Stomach (tissue), 9 donors: ENCODE data around the gene PDE8B. TPM values are rescaled to one million over a fixed set of nuclear protein-coding genes. Genes with fewer than 3 reads are reported as not detected.

ENCODE experiments used
- DNase-seq, 2 donors: peaks; one replicate each; pipeline versions ENCODE4 v3.0.0 to v3.0.0-alpha.2; 2013 to 2019
- H3K27ac ChIP-seq, 5 donors: fragments of 200-600 bp in 4 of 5; sonication (generic) in 4 of 5; one replicate each; pipeline ENCODE4 v1.5.1; 2013 to 2019; ENCODE audit warnings: mild to moderate bottlenecking in 1 of 5, moderate library complexity in 1 of 5
- H3K27me3 ChIP-seq, 3 donors: fragments of 200-600 bp; sonication (generic); one replicate each; pipeline ENCODE4 v1.5.1; 2017 to 2019; ENCODE audit warnings: mixed run types in 1 of 3
- H3K36me3 ChIP-seq, 4 donors: fragments of 200-600 bp; sonication (generic); 1 replicate in 3 of 4; 2 replicates in 1 of 4; pipeline ENCODE4 v1.5.1; 2016 to 2019
- H3K4me1 ChIP-seq, 4 donors: fragments of 200-600 bp; sonication (generic); one replicate each; pipeline ENCODE4 v1.5.1; 2016 to 2019
- H3K4me3 ChIP-seq, 4 donors: fragments of 200-600 bp; sonication (generic) in 3 of 4; one replicate each; pipeline ENCODE4 v1.5.1; 2016 to 2019; ENCODE audit warnings: mild to moderate bottlenecking in 1 of 4
- H3K9me3 ChIP-seq, 4 donors: fragments of 200-600 bp; sonication (generic); one replicate each; pipeline ENCODE4 v1.5.1; 2016 to 2019
- CTCF ChIP-seq, 7 experiments: fragments of 450-650 bp in 4 of 7; fragments of 200-600 bp in 3 of 7; sonication (generic) in 3 of 7; IDR thresholded peaks; one replicate each; pipeline ENCODE4 v1.5.1; 2016 to 2019; ENCODE audit warnings: antibody characterized with exemption in 7 of 7, control low read depth in 2 of 7, mild to moderate bottlenecking in 1 of 7
- EP300 ChIP-seq: sonication (generic); formaldehyde crosslinking; IDR thresholded peaks from one replicate; pipeline ENCODE4 v1.6.1; 2017; ENCODE audit warnings: antibody characterized with exemption
- POLR2A ChIP-seq, 4 donors: fragments of 450-650 bp; IDR thresholded peaks; one replicate each; pipeline ENCODE4 v1.6.1; 2016; ENCODE audit warnings: antibody characterized with exemption in 4 of 4, control low read depth in 2 of 4, mild to moderate bottlenecking in 1 of 4, moderate library complexity in 1 of 4
- POLR2AphosphoS5 ChIP-seq, 3 donors: sonication (generic); formaldehyde crosslinking; IDR thresholded peaks; one replicate each; pipeline ENCODE4 v1.6.1; 2016; ENCODE audit warnings: antibody characterized with exemption in 3 of 3
- WGBS, 5 donors: extraction: QIAGEN DNeasy Blood & Tissue Kit in 3 of 5; methylation state at CpG; one replicate each; pipeline versions ENCODE4 v1.1.5 to v1.1.7; 2013 to 2018; 5-methylcytosine and 5-hydroxymethylcytosine counted together
- intact Hi-C: fragments of 100-400 bp; cut with DNase I; formaldehyde crosslinking; loops from one replicate; pipeline ENCODE4 v1.15.1; 2023; ENCODE audit warnings: low total_unique reads
- polyA plus RNA-seq, 3 donors: library from polyadenylated mRNA; stranded (reverse); fragments of 200-250 nt; gene quantifications; one replicate each; pipeline ENCODE4 v1.2.3, GENCODE V29; 2013
- total RNA-seq, 5 donors: library from RNA; depleted of rRNA; stranded (reverse); fragments of >200 nt; gene quantifications; one replicate each; pipeline versions ENCODE4 v1.1.0 to v1.2.3, GENCODE V29; 2014 to 2016
- donor health status: healthy with polysubstance abuse.
- donor health status: Bipolar disorder and iron deficiency.
- donor health status: healthy.

PDE8B gene
- total and polyA plus RNA-seq, 8 donors, result 0.56 to 243 (median 3.5) TPM; not detected in 1

DNA sequence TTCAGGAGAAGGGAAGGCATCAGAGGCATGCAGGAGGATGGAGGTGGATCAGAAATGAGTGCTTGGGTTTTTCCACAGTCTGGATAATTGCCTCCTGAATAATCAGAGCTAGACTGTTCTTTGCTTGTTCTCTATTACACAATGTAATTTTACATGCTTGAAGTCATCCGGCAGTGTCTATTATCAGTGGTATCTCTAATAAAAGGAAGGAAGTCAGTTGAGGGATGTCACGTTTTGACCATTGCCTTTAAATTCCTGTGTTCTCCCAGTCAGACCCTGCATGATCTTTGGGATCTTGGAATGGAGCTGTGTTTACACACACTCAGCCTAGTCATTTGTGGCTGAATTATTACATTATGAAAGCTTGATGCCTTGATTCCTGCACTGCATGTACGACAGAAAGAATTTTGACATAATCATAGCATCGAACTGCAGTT is 91.0 kb downstream of the PDE8B start:
- no peak overlapping the region for H3K4me3 ChIP-seq
- WGBS, 5 donors, result 50 to 64% (median 58%) methylated on average over 4 of the region's 4 CpGs
- H3K4me1 ChIP-seq, result peaks cover 0 to 31% (median 6%) of the 10 kb centered on the region in 4 donors
- H3K27ac ChIP-seq, result no peak overlapping the region
- H3K27me3 ChIP-seq, result no peaks in the 10 kb centered on the region
- DNase-seq, result no peak
- H3K9me3 ChIP-seq, result no peaks in the 10 kb centered on the region
- no peak for TF ChIP-seq POLR2AphosphoS5 (IDR thresholded peaks at IDR 0.05)
- TF ChIP-seq POLR2A (IDR thresholded peaks at IDR 0.05), result no peak
- TF ChIP-seq EP300, result no peak
- TF ChIP-seq CTCF (IDR thresholded peaks at IDR 0.05), result no peak
- intact Hi-C loops, result no loop called here
- no peaks in the 10 kb centered on the region for H3K36me3 ChIP-seq

GRCh38 chr5:77302247-77302646 is 91.8 kb downstream of the PDE8B start:
- WGBS, 5 donors, result 63 to 84% (median 76%) methylated on average over 5 of the region's 5 CpGs
- H3K27ac ChIP-seq, result no peak overlapping the region
- TF ChIP-seq EP300 (no peak), POLR2AphosphoS5 (IDR thresholded peaks at IDR 0.05) (no peak), CTCF (IDR thresholded peaks at IDR 0.05) (no peak), POLR2A (IDR thresholded peaks at IDR 0.05) (no peak)
- H3K4me3 ChIP-seq, result no peak overlapping the region
- H3K27me3 ChIP-seq, result no peaks in the 10 kb centered on the region
- no peak for DNase-seq
- peaks cover 3 to 39% (median 12%) of the 10 kb centered on the region in 4 donors for H3K4me1 ChIP-seq
- intact Hi-C loops, result no loop called here
- H3K9me3 ChIP-seq, result no peaks in the 10 kb centered on the region
- H3K36me3 ChIP-seq, result no peaks in the 10 kb centered on the region

- H3K4me3 ChIP-seq, result no peak overlapping the region
- no peaks in the 10 kb centered on the region for H3K9me3 ChIP-seq
- no peak for DNase-seq
- no peaks in the 10 kb centered on the region for H3K27me3 ChIP-seq
- no peak overlapping the region for H3K27ac ChIP-seq
- no peaks in the 10 kb centered on the region for H3K36me3 ChIP-seq
- intact Hi-C loops, result no loop called here
- WGBS, 5 donors, result 80 to 90% (median 83%) methylated on average over 3 of the region's 3 CpGs
- H3K4me1 ChIP-seq, result peaks cover 4 to 43% (median 12%) of the 10 kb centered on the region in 4 donors
- TF ChIP-seq CTCF (IDR thresholded peaks at IDR 0.05), result no peak
Observed at GRCh38 chr5:77302653-77303052, 92.2 kb downstream of the PDE8B start.

- Histone ChIP-seq H3K36me3 (no peaks in the 10 kb centered on the region), H3K4me3 (no peak overlapping the region), H3K27me3 (no peaks in the 10 kb centered on the region), H3K27ac (no peak overlapping the region), H3K9me3 (no peaks in the 10 kb centered on the region), H3K4me1 (peaks cover 4 to 53% (median 12%) of the 10 kb centered on the region in 4 donors)
- TF ChIP-seq POLR2AphosphoS5 (IDR thresholded peaks at IDR 0.05) (no peak), CTCF (IDR thresholded peaks at IDR 0.05) (no peak), EP300 (no peak)
- intact Hi-C loops, result no loop called here
- WGBS, 5 donors, result 85 to 89% (median 87%) methylated on average over 1 of the region's 1 CpG
- DNase-seq, result no peak
Observed at GRCh38 chr5:77304388-77304787, 93.9 kb downstream of the PDE8B start.
